RWPE1 (cell line): Measurements from ENCODE around the gene TAF4B.
"Not testable (repeated sequence)": the region's sequence is repeated elsewhere in the genome, so short reads cannot be mapped to it uniquely, and the experiment has no call there.

Experiments used
- CTCF ChIA-PET: fragments of 350-600 bp; sonication (Branson Sonifier 250); formaldehyde crosslinking; extraction: SDS; loops from one replicate; lab custom pipeline; 2021; lab: Yijun Ruan, JAX
- POLR2A ChIA-PET: fragments of 400-600 bp; formaldehyde crosslinking; extraction: SDS; loops from one replicate; lab custom pipeline; 2020; ENCODE audit warnings: antibody characterized with exemption; ENCODE audit not compliant: low non-redundant PET; lab: Yijun Ruan, JAX
- DNase-seq: peaks from one replicate; pipeline ENCODE4 v3.0.0; 2012; ENCODE audit warnings: low spot score
- H3K27ac ChIP-seq: fragments of 450-650 bp; 2 replicates; pipeline ENCODE4 v1.5.1; 2017
- CTCF ChIP-seq: fragments of 450-650 bp; conservative IDR thresholded peaks from 2 replicates; pipeline ENCODE4 v1.5.1; 2017; ENCODE audit warnings: low read depth, mild to moderate bottlenecking

The TAF4B gene

GRCh38 chr18:26233208-26233607 is 7.0 kb downstream of the TAF4B start:
- POLR2A ChIA-PET: no interaction called here
- DNase-seq: no peak
- CTCF ChIA-PET: no interaction called here
- no peak overlapping the region for H3K27ac ChIP-seq
- TF ChIP-seq CTCF: no peak

GRCh38 chr18:26237363-26237762 is 11.1 kb downstream of the TAF4B start:
- H3K27ac ChIP-seq, POLR2A ChIA-PET, DNase-seq: not testable (repeated sequence)
- CTCF ChIA-PET: interaction anchor here (0.6 kb wide), 1 partner anchor 40 kb away, joined by 3 read pairs; no protein-coding TSS in a partner anchor

- POLR2A ChIA-PET, H3K27ac ChIP-seq, CTCF ChIA-PET: not testable (repeated sequence)
Observed at GRCh38 chr18:26238718-26239117, 12.5 kb downstream of the TAF4B start.

GRCh38 chr18:26242392-26242791 is 16.1 kb downstream of the TAF4B start:
- H3K27ac ChIP-seq, DNase-seq, POLR2A ChIA-PET, CTCF ChIA-PET: not testable (repeated sequence)

More at GRCh38 chr18:26238718-26239117, 12.5 kb downstream of the TAF4B start:
- not testable (repeated sequence) for DNase-seq

- DNase-seq, POLR2A ChIA-PET, CTCF ChIA-PET, H3K27ac ChIP-seq: not testable (repeated sequence)
Observed at GRCh38 chr18:26245434-26245833, 19.2 kb downstream of the TAF4B start.

GRCh38 chr18:26252411-26252810 is 26.2 kb downstream of the TAF4B start:
- POLR2A ChIA-PET: no interaction called here
- CTCF ChIA-PET: no interaction called here
- TF ChIP-seq CTCF: no peak
- no peak for DNase-seq
- no peak overlapping the region for H3K27ac ChIP-seq

- CTCF ChIA-PET, POLR2A ChIA-PET, H3K27ac ChIP-seq, DNase-seq: not testable (repeated sequence)
Observed at GRCh38 chr18:26254808-26255207, 28.6 kb downstream of the TAF4B start.

GRCh38 chr18:26255695-26256622 is 29.7 kb downstream of the TAF4B start:
- no peak overlapping the region for H3K27ac ChIP-seq
- ChIA-PET CTCF (no interaction called here), POLR2A (no interaction called here)
- DNase-seq: no peak
- no peak for TF ChIP-seq CTCF

- ChIA-PET CTCF (no interaction called here), POLR2A (no interaction called here)
- no peak for DNase-seq
- TF ChIP-seq CTCF: no peak
- no peak overlapping the region for H3K27ac ChIP-seq
Observed at GRCh38 chr18:26258711-26259110, 32.5 kb downstream of the TAF4B start.

GRCh38 chr18:26259416-26259815 is 33.2 kb downstream of the TAF4B start:
- H3K27ac ChIP-seq, DNase-seq, POLR2A ChIA-PET, CTCF ChIA-PET: not testable (repeated sequence)
